ENCODE results near the gene MYRFL.
A peak's percentile ranks its signal among the peaks of the same experiment; 100 is the strongest.

The MYRFL gene

DNA sequence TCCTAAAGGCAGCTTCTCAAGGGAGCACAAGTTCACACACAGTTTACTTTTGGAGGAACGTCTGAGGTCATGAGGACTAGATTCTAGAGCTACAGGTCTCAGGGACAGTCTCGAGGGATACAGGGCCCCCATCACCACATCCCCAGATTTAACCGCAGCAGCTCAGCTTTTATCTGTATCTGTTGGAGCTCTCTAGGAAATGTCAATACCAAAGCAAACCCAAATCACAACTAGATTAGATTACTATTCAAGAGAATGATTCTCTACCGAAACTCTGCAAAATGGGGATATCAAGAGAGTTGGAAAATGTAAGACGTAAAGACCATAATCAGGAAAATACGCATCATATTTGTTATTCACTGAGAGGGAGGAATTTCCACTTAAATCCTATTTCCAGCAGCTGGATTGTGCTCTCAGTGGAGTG lies 4.0 kb upstream of the MYRFL start:
- Histone ChIP-seq H3K4me1 (ENCODE audit: control insufficient read depth, insufficient read depth, low read depth, low read length) (peaks cover 2% of the 10 kb centered on the region), H3K4me2 (ENCODE audit: low read length, poor library complexity, severe bottlenecking) (no peak overlapping the region), H3K79me1 (replicated peaks; ENCODE audit: low read length, poor library complexity, severe bottlenecking) (no peaks in the 10 kb centered on the region), H3K9me3 (ENCODE audit: control insufficient read depth, low read length) (no peaks in the 10 kb centered on the region), H2BK15ac (ENCODE audit: low read depth, poor library complexity, severe bottlenecking) (no peak overlapping the region), H3K9ac (ENCODE audit: low read length) (no peak overlapping the region), H2BK120ac (ENCODE audit: low read depth, low read length) (no peak overlapping the region), H4K91ac (ENCODE audit: low read length) (no peak overlapping the region), H3K4me3 (ENCODE audit: insufficient read depth in 1 of 2, low read depth in 1 of 2, low read length in 2 of 2) (no peak overlapping the region), H3K36me3 (ENCODE audit: control insufficient read depth in 1 of 2, insufficient read depth in 2 of 2, low read depth in 1 of 2, low read length in 2 of 2) (peaks cover 3 to 5% of the 10 kb centered on the region in 2 experiments), H3K18ac (ENCODE audit: low read depth in 1 of 2, low read length in 2 of 2) (no peak overlapping the region), H3K4ac (ENCODE audit: low read depth in 1 of 2, low read length in 2 of 2) (no peak overlapping the region), H2AK5ac (ENCODE audit: low read length, severe bottlenecking) (no peak overlapping the region), H2BK5ac (ENCODE audit: low read depth, low read length, poor library complexity, severe bottlenecking) (no peak overlapping the region), H2AFZ (ENCODE audit: low read depth, low read length) (no peak overlapping the region), H3K23ac (ENCODE audit: low read length in 2 of 2) (no peak overlapping the region), H3K27ac (ENCODE audit: low read length, poor library complexity, severe bottlenecking) (no peak overlapping the region), H3K14ac (ENCODE audit: low read length in 2 of 2) (no peak overlapping the region), H3K27me3 (ENCODE audit: control insufficient read depth in 1 of 2, insufficient read depth in 1 of 2, low read length in 2 of 2) (no peaks in the 10 kb centered on the region), H4K8ac (ENCODE audit: low read length) (no peak overlapping the region), H2BK12ac (ENCODE audit: low read length in 2 of 2) (no peak overlapping the region)
- WGBS, result 96% methylated on average over 6 of the region's 6 CpGs
- DNase-seq, result no peak

DNA sequence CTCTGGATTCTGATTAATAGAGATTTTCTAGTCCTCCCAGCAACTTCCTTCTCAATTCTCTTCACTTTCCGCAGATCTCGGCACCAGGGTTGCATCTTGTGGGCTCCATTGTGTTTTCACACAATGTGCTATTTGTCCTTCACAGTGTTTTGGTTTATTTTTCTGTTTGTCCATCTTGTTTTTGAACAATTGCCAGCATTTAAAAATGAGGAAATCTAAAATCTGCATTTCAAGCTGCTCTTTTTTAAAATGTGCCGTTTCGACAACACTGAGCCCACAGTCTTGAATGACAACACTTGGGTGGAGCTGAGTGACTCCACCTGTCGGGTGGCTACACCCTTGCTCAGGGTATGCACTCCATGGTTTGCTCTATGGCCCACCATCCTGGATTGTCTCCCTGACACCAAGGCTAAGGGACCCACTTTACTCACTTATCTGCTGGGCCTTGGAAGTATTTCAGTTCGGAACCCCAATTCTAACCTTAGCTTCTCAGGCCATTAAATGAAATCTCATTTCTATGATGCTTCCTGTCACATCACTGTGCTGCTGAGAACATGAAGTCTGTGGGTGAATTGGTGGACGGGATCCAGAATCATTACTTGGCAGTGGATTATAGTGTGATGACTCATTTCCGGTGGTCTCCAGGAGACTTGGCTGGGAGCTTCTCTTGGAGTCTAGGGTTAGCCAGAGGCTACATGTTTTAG lies 3.4 kb upstream of the MYRFL start:
- H3K14ac ChIP-seq (ENCODE audit: low read length in 2 of 2), result no peak overlapping the region
- no peak overlapping the region for H2BK12ac ChIP-seq (ENCODE audit: low read length in 2 of 2)
- H3K4ac ChIP-seq (ENCODE audit: low read depth in 1 of 2, low read length in 2 of 2), result no peak overlapping the region
- 58% methylated on average over 5 of the region's 8 CpGs for WGBS
- no peak overlapping the region for H2BK120ac ChIP-seq (ENCODE audit: low read depth, low read length)
- no peak overlapping the region for H2AK5ac ChIP-seq (ENCODE audit: low read length, severe bottlenecking)
- peaks cover 2 to 5% of the 10 kb centered on the region in 2 experiments for H3K36me3 ChIP-seq (ENCODE audit: control insufficient read depth in 1 of 2, insufficient read depth in 2 of 2, low read depth in 1 of 2, low read length in 2 of 2)
- no peak overlapping the region for H2BK15ac ChIP-seq (ENCODE audit: low read depth, poor library complexity, severe bottlenecking)
- no peaks in the 10 kb centered on the region for H3K79me1 ChIP-seq (replicated peaks; ENCODE audit: low read length, poor library complexity, severe bottlenecking)
- H3K4me2 ChIP-seq (ENCODE audit: low read length, poor library complexity, severe bottlenecking), result peak overlapping the region; percentile 27
- no peak overlapping the region for H3K9ac ChIP-seq (ENCODE audit: low read length)
- no peak overlapping the region for H3K4me3 ChIP-seq (ENCODE audit: insufficient read depth in 1 of 2, low read depth in 1 of 2, low read length in 2 of 2)
- H3K9me3 ChIP-seq (ENCODE audit: control insufficient read depth, low read length), result no peaks in the 10 kb centered on the region
- no peak overlapping the region for H2BK5ac ChIP-seq (ENCODE audit: low read depth, low read length, poor library complexity, severe bottlenecking)
- H3K23ac ChIP-seq (ENCODE audit: low read length in 2 of 2), result no peak overlapping the region
- no peak overlapping the region for H3K18ac ChIP-seq (ENCODE audit: low read depth in 1 of 2, low read length in 2 of 2)
- peaks cover 2% of the 10 kb centered on the region for H3K4me1 ChIP-seq (ENCODE audit: control insufficient read depth, insufficient read depth, low read depth, low read length)
- no peak overlapping the region for H4K8ac ChIP-seq (ENCODE audit: low read length)
- no peaks in the 10 kb centered on the region for H3K27me3 ChIP-seq (ENCODE audit: control insufficient read depth in 1 of 2, insufficient read depth in 1 of 2, low read length in 2 of 2)
- DNase-seq, result peak; percentile 43
- H3K27ac ChIP-seq (ENCODE audit: low read length, poor library complexity, severe bottlenecking), result peak overlapping the region; percentile 46
- no peak overlapping the region for H4K91ac ChIP-seq (ENCODE audit: low read length)
- H2AFZ ChIP-seq (ENCODE audit: low read depth, low read length), result no peak overlapping the region

DNA sequence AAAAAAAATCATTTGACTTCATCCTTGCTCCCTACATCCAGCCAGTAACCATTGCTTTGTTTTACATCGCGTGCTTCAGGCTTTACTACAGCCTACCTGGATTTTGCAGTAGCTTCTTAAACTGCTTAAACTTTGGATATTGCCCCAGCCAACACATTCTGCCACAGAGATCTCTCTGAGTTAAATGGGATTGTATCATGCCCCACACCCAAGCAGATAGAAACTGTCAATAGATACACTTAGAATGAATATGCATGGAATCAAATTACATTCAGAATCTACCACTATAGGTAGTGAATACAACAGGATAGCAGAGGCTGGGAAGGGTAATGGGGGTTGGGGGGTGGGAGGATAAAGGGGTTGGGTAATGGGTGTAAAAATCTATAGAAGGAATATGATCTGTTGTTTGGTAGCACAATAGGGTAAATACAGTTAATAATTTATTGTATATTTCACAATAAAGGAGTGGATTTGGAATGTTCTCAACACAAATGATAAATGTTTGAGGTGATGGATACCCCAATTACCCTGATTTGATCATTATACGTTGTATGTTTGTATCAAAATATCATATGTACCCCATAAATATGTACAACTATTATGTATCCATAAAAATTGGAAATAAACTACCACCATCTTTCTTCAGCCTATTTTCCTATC lies 2.7 kb upstream of the MYRFL start:
- Histone ChIP-seq H2BK120ac (ENCODE audit: low read depth, low read length) (no peak overlapping the region), H2AK5ac (ENCODE audit: low read length, severe bottlenecking) (peak overlapping the region; percentile 17), H4K91ac (ENCODE audit: low read length) (no peak overlapping the region), H2BK12ac (ENCODE audit: low read length in 2 of 2) (no peak overlapping the region), H3K18ac (ENCODE audit: low read depth in 1 of 2, low read length in 2 of 2) (no peak overlapping the region), H3K79me1 (replicated peaks; ENCODE audit: low read length, poor library complexity, severe bottlenecking) (no peaks in the 10 kb centered on the region), H3K27me3 (ENCODE audit: control insufficient read depth in 1 of 2, insufficient read depth in 1 of 2, low read length in 2 of 2) (no peaks in the 10 kb centered on the region), H3K36me3 (ENCODE audit: control insufficient read depth in 1 of 2, insufficient read depth in 2 of 2, low read depth in 1 of 2, low read length in 2 of 2) (peaks cover 0 to 5% of the 10 kb centered on the region in 2 experiments), H2BK5ac (ENCODE audit: low read depth, low read length, poor library complexity, severe bottlenecking) (no peak overlapping the region), H3K4me2 (ENCODE audit: low read length, poor library complexity, severe bottlenecking) (no peak overlapping the region), H2AFZ (ENCODE audit: low read depth, low read length) (no peak overlapping the region), H3K4me1 (ENCODE audit: control insufficient read depth, insufficient read depth, low read depth, low read length) (peaks cover 2% of the 10 kb centered on the region), H3K9ac (ENCODE audit: low read length) (no peak overlapping the region), H3K9me3 (ENCODE audit: control insufficient read depth, low read length) (no peaks in the 10 kb centered on the region), H3K4me3 (ENCODE audit: insufficient read depth in 1 of 2, low read depth in 1 of 2, low read length in 2 of 2) (no peak overlapping the region), H2BK15ac (ENCODE audit: low read depth, poor library complexity, severe bottlenecking) (no peak overlapping the region), H3K23ac (ENCODE audit: low read length in 2 of 2) (no peak overlapping the region), H3K4ac (ENCODE audit: low read depth in 1 of 2, low read length in 2 of 2) (no peak overlapping the region), H3K27ac (ENCODE audit: low read length, poor library complexity, severe bottlenecking) (no peak overlapping the region), H3K14ac (ENCODE audit: low read length in 2 of 2) (no peak overlapping the region), H4K8ac (ENCODE audit: low read length) (no peak overlapping the region)
- no peak for DNase-seq
- WGBS, result 95% methylated on average over 2 of the region's 3 CpGs

DNA sequence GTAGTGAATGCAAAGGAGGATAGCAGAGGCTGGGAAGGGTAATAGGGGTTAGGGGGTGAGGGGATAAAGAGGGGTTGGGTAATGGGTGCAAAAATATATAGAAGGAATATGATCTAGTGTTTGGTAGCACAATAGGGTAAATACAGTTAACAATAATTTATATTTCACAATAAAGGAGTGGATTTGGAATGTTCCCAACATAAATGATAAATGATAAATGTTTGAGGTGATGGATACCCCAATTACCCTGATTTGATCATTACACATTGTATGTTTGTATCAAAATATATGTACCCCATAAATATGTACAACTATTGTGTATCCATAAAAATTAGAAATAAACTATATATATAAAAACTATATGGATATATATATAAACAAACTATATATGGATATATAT lies 999 bp upstream of the MYRFL start:
- no peak overlapping the region for H4K8ac ChIP-seq (ENCODE audit: low read length)
- no peak overlapping the region for H2BK12ac ChIP-seq (ENCODE audit: low read length in 2 of 2)
- DNase-seq, result no peak
- no peak overlapping the region for H2BK120ac ChIP-seq (ENCODE audit: low read depth, low read length)
- no peak overlapping the region for H2AFZ ChIP-seq (ENCODE audit: low read depth, low read length)
- no peak overlapping the region for H3K27ac ChIP-seq (ENCODE audit: low read length, poor library complexity, severe bottlenecking)
- no peak overlapping the region for H4K91ac ChIP-seq (ENCODE audit: low read length)
- no peak overlapping the region for H3K9ac ChIP-seq (ENCODE audit: low read length)
- no peak overlapping the region for H3K4me3 ChIP-seq (ENCODE audit: insufficient read depth in 1 of 2, low read depth in 1 of 2, low read length in 2 of 2)
- H3K27me3 ChIP-seq (ENCODE audit: control insufficient read depth in 1 of 2, insufficient read depth in 1 of 2, low read length in 2 of 2), result no peaks in the 10 kb centered on the region
- H3K79me1 ChIP-seq (replicated peaks; ENCODE audit: low read length, poor library complexity, severe bottlenecking), result no peaks in the 10 kb centered on the region
- H2BK15ac ChIP-seq (ENCODE audit: low read depth, poor library complexity, severe bottlenecking), result no peak overlapping the region
- H3K4me1 ChIP-seq (ENCODE audit: control insufficient read depth, insufficient read depth, low read depth, low read length), result peaks cover 2% of the 10 kb centered on the region
- no peak overlapping the region for H3K4me2 ChIP-seq (ENCODE audit: low read length, poor library complexity, severe bottlenecking)
- no peak overlapping the region for H3K4ac ChIP-seq (ENCODE audit: low read depth in 1 of 2, low read length in 2 of 2)
- no peaks in the 10 kb centered on the region for H3K9me3 ChIP-seq (ENCODE audit: control insufficient read depth, low read length)
- no peak overlapping the region for H3K23ac ChIP-seq (ENCODE audit: low read length in 2 of 2)
- H2AK5ac ChIP-seq (ENCODE audit: low read length, severe bottlenecking), result no peak overlapping the region
- no peak overlapping the region for H3K18ac ChIP-seq (ENCODE audit: low read depth in 1 of 2, low read length in 2 of 2)
- no peak overlapping the region for H2BK5ac ChIP-seq (ENCODE audit: low read depth, low read length, poor library complexity, severe bottlenecking)
- H3K36me3 ChIP-seq (ENCODE audit: control insufficient read depth in 1 of 2, insufficient read depth in 2 of 2, low read depth in 1 of 2, low read length in 2 of 2), result no peaks in the 10 kb centered on the region
- no peak overlapping the region for H3K14ac ChIP-seq (ENCODE audit: low read length in 2 of 2)
